ENCODE measurements around the gene PIK3R3.

Gene PIK3R3

DNA sequence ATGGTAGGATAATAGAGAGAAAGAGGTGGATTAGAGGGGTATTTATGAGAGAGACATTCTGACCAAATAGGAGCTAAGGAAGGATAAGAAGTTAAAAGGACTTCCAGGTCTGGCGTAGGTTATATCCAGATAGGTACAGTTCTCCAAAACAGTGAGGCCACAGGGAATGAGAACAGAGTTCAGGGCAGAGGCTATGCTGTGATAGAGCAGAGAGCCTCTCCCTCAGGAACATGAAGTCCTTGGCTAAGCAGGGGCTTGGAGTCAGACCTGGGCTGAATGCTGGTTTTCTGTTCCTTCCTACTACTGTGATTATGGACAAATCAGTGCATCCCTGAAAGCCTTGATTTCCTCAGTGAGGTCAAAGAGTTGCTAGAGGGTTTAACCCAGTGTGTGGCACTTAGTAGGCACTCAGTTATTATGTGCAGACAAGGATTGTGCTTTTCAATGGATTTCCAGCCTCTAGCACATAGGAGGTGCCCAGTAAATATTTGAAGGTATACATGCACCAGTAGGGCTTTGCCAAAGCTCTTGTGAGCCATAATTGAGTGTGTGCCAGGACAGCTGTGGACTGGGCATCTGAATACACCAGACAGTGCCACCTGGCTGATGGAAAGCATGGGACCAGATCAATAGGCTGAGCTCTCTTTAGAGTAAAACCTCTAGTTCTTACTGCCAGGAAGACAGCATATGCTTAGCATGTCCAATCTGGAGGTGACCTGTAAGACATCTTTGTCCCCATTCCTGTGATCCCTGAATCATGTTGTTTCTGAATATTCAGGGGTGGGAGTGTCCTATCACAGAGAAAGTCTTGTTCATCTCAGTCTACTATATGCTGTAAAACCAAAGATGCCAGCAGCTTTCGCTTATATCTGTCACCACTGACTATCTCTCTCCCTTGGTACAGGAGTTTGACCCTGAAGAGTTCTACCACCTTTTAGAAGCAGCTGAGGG, 111.1 kb downstream of the PIK3R3 start:
- no peak for DNase-seq (ENCODE audit: low read depth)

DNA sequence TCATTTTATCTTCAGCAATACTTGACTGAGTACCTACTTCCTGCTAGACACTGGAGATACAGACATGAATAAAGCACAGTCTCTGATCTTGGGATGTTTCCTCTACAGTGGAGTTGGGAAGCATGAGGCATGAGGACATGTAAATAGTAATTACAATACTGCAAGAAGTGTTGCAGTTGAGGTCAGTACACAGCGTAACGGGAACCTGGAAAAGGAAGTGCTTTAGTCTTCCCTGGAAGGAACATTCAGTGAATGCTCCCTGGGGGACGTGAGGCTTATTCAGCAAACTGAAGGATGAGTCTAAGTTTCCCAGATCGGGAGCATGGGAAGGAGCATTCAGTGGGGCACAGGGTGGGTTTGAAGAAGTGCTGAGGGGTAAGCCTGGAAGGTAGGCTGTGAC, 112.4 kb downstream of the PIK3R3 start:
- no peak for DNase-seq (ENCODE audit: low read depth)

DNA sequence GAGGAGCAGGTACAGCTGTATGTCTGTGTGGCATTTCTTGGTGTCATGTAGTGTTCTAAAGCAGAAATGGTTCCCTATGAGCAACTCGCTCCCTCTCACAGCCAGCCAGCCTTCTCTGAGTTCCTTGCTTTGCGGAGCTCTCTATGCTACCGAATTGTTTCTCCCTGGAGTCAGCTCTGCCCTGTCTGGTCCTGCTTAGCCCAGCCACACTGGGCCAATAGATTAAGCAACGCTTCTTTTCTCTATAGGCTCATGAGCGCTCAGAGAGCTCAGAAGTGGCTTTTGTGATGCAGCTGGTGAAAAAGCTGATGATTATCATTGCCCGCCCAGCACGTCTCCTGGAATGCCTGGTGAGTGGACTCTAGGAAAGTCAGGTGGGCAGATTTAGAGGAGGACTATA, 113.1 kb downstream of the PIK3R3 start:
- DNase-seq (ENCODE audit: low read depth): no peak

DNA sequence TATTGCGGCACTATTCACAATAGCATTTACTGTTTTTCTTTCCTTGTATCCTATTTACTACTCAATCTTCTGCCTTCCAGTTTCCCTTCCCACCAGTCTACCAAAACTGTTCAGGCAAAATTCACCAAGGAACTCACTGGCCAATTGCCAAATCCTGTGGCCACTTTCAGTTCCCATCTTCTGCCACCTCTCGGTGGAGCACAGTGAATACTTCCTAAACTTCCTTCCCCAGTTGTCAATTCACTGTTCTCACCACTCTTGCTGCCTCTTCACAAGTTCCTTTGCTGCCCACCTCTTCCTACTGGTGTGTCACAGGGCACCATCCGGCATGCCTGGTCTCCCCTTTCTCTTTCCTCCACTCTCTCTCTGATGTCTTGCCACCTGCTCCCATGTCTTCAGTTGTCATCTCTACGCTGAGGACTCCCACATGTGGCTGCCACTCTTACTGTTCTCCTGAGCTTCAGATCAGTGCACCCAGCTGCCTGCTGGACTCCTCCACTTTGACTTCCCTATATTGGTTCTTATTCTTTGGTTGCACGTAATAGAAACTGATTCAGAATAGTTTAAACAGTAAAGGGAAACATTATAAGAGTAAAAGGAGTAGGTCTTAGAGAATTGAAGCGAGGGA, 114.4 kb downstream of the PIK3R3 start:
- DNase-seq (ENCODE audit: low read depth): no peak

DNA sequence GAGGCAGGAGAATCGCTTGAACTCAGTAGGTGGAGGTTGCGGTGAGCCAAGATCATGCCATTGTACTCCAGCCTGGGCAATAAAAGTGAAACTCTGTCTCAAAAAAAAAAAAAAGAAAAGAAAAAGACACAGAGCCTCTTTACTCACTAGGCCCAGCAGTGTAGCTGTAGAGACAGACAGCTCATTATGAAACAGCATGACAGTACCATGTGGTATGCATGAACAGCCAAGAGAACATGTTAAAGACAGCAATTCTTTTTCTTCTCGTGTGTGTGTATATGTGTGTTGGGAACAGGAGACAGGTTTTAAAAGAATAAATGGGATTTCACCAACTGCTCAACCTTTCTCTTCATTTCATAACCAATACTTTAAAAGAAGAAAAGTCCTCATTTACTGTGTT, 118.8 kb downstream of the PIK3R3 start:
- no peak for DNase-seq (ENCODE audit: low read depth)

DNA sequence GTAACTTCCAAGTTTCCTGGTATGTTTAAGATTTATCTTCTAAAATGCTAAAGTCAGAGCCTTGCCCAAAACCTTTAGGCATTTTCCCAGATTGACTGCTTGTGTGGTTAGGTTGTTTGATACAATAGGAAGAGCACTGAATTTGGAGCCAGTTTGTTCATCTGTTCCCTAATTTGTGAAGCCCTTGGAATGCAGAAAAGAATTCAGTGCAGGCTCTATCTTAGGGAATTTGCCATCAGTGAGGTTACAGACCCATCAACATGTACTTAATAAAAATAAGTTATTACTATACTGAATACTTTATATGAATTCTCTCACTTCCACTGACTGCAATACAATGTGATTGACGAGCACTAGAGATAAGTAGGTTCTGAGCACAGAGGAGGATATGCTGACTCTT, 120.2 kb downstream of the PIK3R3 start:
- DNase-seq (ENCODE audit: low read depth): no peak

DNA sequence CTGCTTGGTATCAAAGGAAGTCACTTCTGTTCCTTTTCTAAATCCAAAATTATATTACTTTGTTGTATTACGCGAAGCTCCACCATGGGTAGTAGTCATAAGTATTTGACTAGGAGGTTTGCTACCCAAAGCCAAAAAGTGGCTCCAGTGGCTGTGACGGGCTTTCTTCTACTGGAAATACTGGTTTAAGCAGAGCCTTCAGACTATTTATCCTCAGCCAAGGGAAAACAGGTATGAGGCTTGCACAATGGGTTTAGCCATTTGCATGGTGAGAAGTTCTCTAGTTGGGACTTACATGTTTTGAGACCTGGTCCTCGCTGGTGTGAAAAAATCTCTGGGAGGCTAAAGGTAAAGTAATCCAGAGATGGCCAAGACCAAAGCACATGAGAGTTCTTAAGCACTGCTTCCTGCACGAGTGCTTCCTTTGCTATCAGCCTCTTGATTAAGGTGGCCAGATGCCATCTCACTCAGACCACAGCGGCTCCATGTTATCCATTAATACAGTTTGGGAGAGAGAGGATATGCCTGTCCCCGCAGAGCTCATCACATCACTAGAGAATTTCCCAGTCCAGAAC, 121.2 kb downstream of the PIK3R3 start:
- DNase-seq (ENCODE audit: low read depth): no peak

DNA sequence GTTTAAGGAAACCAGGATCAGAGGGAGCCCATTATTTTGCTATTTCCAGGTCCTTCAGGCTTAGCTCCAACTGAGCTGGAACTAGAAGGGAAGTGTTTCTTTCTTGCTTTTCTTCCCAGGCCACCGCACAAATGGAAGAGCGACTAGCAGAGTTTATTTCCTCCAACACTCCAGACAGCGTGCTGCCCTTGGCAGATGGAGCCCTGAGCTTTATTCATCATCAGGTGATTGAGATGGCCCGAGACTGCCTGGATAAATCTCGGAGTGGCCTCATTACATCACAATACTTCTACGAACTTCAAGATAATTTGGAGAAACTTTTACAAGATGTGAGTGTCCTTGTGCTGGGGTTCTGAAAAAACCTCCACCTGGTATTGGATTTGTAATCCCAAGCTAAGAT, 121.8 kb downstream of the PIK3R3 start:
- no peak for DNase-seq (ENCODE audit: low read depth)

DNA sequence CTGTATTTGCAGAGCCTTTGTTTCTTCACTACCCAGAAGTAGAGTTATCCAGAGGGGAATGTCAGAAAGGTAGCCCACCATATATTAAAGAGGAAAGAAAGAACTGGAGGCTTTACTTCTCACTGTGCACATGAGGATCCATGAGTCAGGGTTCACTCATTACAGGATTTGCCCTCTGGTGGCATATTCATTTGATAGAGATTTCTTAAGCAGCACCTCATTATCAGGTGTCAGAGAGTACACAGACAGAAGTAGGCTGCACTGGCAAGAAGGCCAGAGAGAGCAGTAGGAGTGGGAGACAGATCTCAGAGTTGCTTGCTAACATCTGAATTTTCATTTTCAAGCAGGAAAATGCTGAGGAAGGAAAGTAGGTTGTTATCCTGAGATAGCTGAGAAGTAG, 123.8 kb downstream of the PIK3R3 start:
- no peak for DNase-seq (ENCODE audit: low read depth)

DNA sequence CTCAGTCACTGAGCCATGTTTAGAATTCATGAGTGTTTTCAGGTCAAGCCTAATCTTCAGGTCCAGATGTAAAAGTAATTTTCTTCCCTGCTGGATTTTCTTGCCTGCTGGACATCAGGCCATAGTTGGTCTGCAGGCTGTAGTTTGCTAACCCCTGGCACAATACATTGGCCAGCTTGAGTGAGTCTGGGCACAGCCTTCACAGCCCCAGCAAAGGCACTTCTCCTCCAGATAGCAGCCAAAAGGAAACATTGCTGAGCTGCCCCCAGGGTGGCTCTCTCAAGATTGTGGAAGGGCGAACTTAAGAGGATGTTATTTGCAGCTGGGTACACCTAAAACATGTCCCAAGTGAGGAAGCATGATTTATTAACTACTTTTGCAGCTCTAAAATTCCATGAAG, 126.8 kb downstream of the PIK3R3 start:
- DNase-seq (ENCODE audit: low read depth): no peak

DNA sequence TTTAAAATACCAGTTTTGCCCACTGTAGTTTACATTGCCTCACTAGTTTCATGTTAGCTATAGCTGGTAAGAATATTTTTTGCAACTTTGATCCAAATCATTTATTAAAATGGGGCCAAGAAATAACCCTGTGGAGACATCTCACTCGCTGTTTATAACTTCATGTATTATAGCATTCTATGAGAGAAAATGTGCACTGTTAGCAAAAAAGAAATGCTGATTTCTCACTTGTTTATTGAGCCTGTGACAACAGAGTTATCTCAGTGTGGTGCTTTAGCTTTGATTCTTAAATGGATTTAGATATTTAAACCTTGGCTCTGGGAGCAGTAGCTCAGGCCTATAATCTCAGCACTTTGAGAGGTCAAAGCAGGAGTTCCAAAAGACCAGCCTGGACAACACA, 127.9 kb downstream of the PIK3R3 start:
- DNase-seq (ENCODE audit: low read depth): no peak

DNA sequence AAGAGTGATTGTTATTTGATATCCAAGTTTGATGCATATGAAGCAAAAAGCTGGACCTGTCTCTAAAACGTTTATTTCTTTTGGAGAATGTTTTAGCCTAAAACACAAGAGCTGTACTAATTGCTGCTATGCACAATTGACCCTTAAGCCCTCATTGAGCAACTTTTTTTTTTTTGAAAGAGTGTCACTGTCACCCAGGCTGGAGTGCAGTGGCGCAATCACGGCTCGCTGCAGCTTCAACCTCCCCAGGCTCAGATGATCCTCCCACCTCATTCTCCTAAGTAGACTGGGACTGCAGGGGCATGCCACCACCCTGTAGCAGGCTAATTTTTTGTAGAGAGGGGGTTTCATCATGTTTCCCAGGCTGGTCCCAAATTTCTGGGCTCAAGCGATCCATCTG, 129.1 kb downstream of the PIK3R3 start:
- DNase-seq (ENCODE audit: low read depth): no peak

DNA sequence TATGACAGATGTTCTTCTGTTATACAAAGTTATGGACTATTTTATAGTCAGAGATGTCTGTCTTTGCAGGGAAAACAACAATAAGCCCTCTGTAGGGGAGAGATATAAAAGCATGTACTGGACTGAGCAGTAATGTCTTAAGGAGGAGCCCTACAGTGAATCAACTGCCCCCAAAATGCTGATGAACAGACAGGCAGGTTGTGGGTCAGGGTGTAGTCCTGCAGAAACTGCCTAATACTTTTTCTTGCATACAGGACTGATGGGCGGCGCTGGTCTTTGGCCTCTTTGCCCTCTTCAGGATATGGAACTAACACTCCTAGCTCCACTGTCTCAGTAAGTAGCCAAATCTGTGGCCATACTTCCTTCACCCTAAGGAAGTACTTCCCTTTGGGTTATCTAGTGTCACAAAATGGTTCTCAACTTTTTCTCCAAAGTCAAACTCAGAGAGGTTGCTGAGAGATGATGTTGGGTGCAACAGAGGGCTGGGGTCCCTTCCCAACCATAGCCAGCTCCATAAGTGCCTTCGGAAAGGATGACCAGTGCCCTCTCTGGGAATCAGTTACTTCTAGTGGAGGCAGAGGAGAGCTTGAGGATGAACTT, 129.8 kb downstream of the PIK3R3 start:
- DNase-seq (ENCODE audit: low read depth): no peak

DNA sequence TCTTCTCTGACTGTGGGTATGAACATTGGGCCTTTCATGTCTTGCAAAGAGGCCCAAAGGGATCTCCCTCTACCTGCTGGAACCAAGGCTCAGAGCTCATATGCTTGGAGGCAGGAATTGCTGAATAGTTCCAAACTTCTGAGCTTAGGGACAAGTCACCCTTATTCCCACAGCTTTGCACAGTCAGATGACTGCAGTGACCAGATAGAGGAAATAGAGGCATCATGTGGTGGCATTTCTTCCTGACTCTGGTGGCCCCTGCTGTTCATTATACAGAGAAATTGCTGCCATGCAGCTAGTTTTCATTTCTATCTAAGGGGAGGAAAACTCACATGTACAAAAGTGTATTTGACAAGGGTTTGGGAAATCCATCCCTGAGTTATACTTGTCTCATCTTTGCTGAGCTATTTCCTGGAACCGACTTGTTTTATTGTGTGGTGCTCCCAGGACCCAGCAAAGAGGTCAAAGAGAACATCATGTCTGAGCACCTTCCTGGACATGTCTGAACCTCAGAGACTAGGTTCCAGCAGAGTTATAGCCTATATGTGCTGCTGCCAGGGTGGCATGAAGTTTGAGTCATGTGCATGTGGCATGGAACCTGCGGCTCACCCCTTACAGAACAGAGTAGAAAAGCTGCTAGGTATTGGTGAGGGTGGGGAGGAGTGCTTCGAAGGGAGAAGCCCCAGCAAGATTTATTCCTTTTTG, 131.2 kb downstream of the PIK3R3 start:
- DNase-seq (ENCODE audit: low read depth): no peak

DNA sequence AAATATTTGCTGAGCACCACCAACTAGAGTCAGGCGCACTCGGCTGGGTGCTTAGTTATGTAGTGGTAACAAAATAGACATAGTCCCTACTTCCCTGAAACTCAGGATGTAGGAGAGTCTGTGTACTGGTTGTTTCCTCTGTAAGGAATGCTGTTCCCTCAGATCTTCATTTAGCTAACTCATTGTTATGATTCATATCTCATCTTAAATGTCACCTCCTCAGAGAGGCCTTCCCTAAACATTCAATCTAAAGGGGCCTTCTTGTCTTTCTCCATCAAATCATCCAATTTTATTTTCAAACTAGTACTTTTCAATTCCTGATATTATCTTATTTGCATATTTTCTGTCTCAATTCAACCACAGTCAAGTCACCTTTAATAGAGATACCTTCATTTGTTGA, 132.9 kb downstream of the PIK3R3 start:
- DNase-seq (ENCODE audit: low read depth): no peak

DNA sequence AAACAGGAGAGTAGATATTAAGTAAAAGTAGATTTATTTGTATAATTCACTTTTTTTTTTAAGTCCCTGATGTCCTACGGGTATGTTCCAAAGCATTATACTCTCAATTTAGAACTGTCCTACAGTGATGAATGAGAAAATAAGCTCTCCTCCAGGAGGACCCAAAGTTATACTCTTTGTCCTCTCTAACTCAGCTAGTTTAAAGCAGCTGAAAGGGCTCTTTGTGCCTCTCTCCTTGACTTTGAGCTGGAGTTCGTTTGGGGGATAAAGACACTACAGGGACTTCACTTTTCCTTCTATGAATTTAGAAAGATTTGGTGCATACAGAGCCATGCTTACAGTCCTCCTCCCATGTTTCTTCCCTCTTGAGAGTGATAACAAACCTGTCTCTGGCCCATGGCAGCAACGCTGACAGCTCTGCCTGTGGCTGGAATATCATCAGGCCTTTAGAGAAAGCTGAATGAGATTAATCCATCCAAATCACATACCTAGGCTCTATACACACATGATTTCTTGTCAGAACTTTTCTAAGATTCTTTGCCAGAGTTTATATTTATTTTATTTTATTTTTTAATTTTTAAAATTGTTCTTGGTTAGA, 134.3 kb downstream of the PIK3R3 start:
- DNase-seq (ENCODE audit: low read depth): no peak

DNA sequence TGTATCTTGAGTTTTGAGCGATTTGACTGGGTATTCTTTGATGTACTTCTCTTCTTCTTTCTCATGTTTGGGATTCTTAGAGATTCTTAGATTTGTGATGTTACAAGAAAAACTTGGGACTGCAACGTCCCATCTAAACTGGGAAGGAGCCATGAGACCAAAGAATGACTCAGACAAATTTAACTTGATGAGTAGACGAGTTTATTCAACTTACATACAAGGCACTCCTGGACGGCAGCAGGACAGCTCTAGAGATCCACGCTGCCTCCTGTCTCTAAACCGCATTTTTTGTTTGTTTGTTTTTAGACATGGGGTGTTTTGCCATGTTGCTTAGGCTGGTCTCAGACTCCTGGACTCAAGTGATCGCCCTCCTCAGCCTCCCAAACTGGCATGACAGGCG, 137.1 kb downstream of the PIK3R3 start:
- no peak for DNase-seq (ENCODE audit: low read depth)

DNA sequence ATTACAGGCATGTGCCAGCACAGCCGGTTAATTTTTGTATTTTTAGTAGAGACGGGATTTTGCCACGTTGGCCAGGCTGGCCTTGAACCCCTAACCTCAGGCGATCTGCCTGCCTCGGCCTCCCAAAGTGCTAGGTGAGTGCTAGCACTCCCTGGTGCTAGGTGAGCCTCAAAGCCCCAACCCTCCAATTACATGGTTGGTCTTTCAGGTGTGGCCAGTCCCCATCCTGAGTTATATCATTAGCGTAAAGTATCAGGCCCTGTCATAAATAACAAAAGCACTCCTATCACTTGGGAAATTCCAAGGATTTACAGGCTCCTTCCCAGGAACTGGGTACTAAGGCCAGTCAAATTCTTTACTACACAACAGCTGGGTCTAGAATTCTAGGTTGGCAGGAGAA, 138.0 kb downstream of the PIK3R3 start:
- no peak for DNase-seq (ENCODE audit: low read depth)
